Kidney tubule cell (primary cell): ENCODE measurements around the gene NCOA7.
"Not testable (repeated sequence)": the region's sequence is repeated elsewhere in the genome, so short reads cannot be mapped to it uniquely, and the experiment has no call there.

Source experiments
- DNase-seq: peaks from one replicate; pipeline ENCODE4 v3.0.0-alpha.2; 2018; ENCODE audit warnings: low spot score

Gene NCOA7

GRCh38 chr6:125841356-125842090 lies 50.8 kb downstream of the NCOA7 start:
- no peak for DNase-seq

- DNase-seq: no peak
Observed at GRCh38 chr6:125842091-125842626, 51.4 kb downstream of the NCOA7 start.

GRCh38 chr6:125843593-125843992 lies 52.8 kb downstream of the NCOA7 start:
- no peak for DNase-seq

GRCh38 chr6:125844989-125845388 lies 54.2 kb downstream of the NCOA7 start:
- DNase-seq: no peak

GRCh38 chr6:125846292-125847024 lies 55.7 kb downstream of the NCOA7 start:
- DNase-seq: no peak

- DNase-seq: not testable (repeated sequence)
Observed at GRCh38 chr6:125848286-125848685, 57.5 kb downstream of the NCOA7 start.

- no peak for DNase-seq
Observed at GRCh38 chr6:125850361-125850760, 59.6 kb downstream of the NCOA7 start.

- no peak for DNase-seq
Observed at GRCh38 chr6:125852587-125852986, 61.8 kb downstream of the NCOA7 start.

- DNase-seq: no peak
Observed at GRCh38 chr6:125853168-125853567, 62.4 kb downstream of the NCOA7 start.

GRCh38 chr6:125853756-125854155 lies 63.0 kb downstream of the NCOA7 start:
- no peak for DNase-seq

GRCh38 chr6:125854355-125854754 lies 63.6 kb downstream of the NCOA7 start:
- DNase-seq: no peak

GRCh38 chr6:125855783-125856182 lies 65.0 kb downstream of the NCOA7 start:
- no peak for DNase-seq

GRCh38 chr6:125857846-125858245 lies 67.1 kb downstream of the NCOA7 start:
- DNase-seq: no peak

- DNase-seq: peak; percentile 72
Observed at GRCh38 chr6:125858427-125859320, 67.9 kb downstream of the NCOA7 start.

- DNase-seq: no peak
Observed at GRCh38 chr6:125859727-125860126, 69.0 kb downstream of the NCOA7 start.

GRCh38 chr6:125863023-125863422 lies 72.3 kb downstream of the NCOA7 start:
- no peak for DNase-seq

- DNase-seq: no peak
Observed at GRCh38 chr6:125865015-125865414, 74.3 kb downstream of the NCOA7 start.

- no peak for DNase-seq
Observed at GRCh38 chr6:125866433-125866832, 75.7 kb downstream of the NCOA7 start.

GRCh38 chr6:125867483-125867942 lies 76.8 kb downstream of the NCOA7 start:
- peak; percentile 64 for DNase-seq

GRCh38 chr6:125868252-125868651 lies 77.5 kb downstream of the NCOA7 start:
- no peak for DNase-seq

GRCh38 chr6:125868678-125869395 lies 78.1 kb downstream of the NCOA7 start:
- DNase-seq: no peak
